ENCODE measurements around the gene LANCL3. TPM values are rescaled to one million over a fixed set of nuclear protein-coding genes. Genes with fewer than 3 reads are reported as not detected.
"Not testable (repeated sequence)": the region's sequence is repeated elsewhere in the genome, so short reads cannot be mapped to it uniquely, and the experiment has no call there.

The LANCL3 gene
- total RNA-seq, 1 experiment from 2014 or later = 2.5 TPM

DNA sequence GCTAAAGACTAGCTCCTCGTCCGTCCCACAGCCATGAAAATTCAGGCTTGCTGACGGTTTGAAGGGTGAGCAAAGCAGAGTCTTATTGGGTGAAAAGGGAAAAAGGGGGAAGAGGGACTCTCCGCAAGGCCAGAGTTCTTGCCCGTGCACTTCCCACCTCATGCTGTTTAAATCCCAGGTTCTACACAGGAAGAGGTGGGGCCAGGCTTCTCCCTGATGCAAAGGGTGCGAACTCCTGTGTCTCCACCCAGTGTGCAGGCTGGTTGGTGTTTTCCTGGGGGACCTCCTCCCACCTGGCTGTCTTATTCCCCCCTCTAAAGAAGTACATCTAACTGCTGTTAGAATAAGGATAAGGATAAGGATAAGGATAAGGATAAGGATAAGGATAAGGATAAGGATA, 18.0 kb upstream of the LANCL3 start:
- H3K36me3 ChIP-seq (ENCODE audit: insufficient read depth, low read length, poor library complexity, severe bottlenecking) = no peaks in the 10 kb centered on the region
- TF ChIP-seq, protein P1, sequence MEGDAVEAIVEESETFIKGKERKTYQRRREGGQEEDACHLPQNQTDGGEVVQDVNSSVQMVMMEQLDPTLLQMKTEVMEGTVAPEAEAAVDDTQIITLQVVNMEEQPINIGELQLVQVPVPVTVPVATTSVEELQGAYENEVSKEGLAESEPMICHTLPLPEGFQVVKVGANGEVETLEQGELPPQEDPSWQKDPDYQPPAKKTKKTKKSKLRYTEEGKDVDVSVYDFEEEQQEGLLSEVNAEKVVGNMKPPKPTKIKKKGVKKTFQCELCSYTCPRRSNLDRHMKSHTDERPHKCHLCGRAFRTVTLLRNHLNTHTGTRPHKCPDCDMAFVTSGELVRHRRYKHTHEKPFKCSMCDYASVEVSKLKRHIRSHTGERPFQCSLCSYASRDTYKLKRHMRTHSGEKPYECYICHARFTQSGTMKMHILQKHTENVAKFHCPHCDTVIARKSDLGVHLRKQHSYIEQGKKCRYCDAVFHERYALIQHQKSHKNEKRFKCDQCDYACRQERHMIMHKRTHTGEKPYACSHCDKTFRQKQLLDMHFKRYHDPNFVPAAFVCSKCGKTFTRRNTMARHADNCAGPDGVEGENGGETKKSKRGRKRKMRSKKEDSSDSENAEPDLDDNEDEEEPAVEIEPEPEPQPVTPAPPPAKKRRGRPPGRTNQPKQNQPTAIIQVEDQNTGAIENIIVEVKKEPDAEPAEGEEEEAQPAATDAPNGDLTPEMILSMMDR (conservative IDR thresholded peaks at IDR 0.05; ENCODE audit: low read depth, low read length) = no peak
- no peak for TF ChIP-seq EZH2 (IDR thresholded peaks at IDR 0.05; ENCODE audit: borderline replicate concordance, low read depth, low read length, poor library complexity, severe bottlenecking)
- no peaks in the 10 kb centered on the region for H3K4me1 ChIP-seq (ENCODE audit: insufficient read depth, low read length, poor library complexity, severe bottlenecking)
- H3K27me3 ChIP-seq (replicated peaks; ENCODE audit: insufficient read depth, low read depth, low read length, poor library complexity) = no peaks in the 10 kb centered on the region
- no peaks in the 10 kb centered on the region for H3K9me3 ChIP-seq (ENCODE audit: low read depth, low read length, poor library complexity, severe bottlenecking)
- BruUV-seq (replicated peaks) = no TSS peak
- ChIA-PET CTCF (no interaction called here), POLR2A (ENCODE audit: low non-redundant PET) (no interaction called here)
- H3K4me3 ChIP-seq (ENCODE audit: low read depth, low read length, poor library complexity, severe bottlenecking) = no peak overlapping the region
- H3K27ac ChIP-seq (ENCODE audit: low read depth, low read length, poor library complexity, severe bottlenecking) = no peak overlapping the region
- intact Hi-C loops (cut with micrococcal nuclease; ENCODE audit: unreplicated experiment) = no loop called here
- no peak for DNase-seq (ENCODE audit: low spot score)

DNA sequence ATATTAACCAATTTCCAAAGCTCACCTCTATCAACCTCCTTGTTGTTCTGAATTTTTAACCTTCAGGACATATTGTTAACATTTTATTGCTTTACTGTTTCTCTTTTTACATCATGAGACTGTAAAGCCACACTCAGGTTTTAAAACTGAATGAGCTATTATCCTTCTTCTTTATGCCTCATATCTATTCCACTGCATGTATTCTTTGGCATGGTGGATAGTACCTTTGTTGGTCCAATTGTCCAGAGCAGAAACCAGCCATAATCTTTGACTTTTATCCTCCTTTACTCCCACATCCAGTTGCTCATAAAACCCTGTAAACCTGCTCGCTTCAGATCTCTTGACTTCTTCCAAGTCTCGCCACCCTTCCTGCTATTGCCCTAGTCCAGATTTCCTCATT, 6.2 kb upstream of the LANCL3 start:
- intact Hi-C loops (cut with micrococcal nuclease; ENCODE audit: unreplicated experiment); BruUV-seq (replicated peaks); H3K27ac ChIP-seq (ENCODE audit: low read depth, low read length, poor library complexity, severe bottlenecking); H3K27me3 ChIP-seq (replicated peaks; ENCODE audit: insufficient read depth, low read depth, low read length, poor library complexity); H3K36me3 ChIP-seq (ENCODE audit: insufficient read depth, low read length, poor library complexity, severe bottlenecking); DNase-seq (ENCODE audit: low spot score); H3K9me3 ChIP-seq (ENCODE audit: low read depth, low read length, poor library complexity, severe bottlenecking); CTCF ChIA-PET; H3K4me1 ChIP-seq (ENCODE audit: insufficient read depth, low read length, poor library complexity, severe bottlenecking); POLR2A ChIA-PET (ENCODE audit: low non-redundant PET); H3K4me3 ChIP-seq (ENCODE audit: low read depth, low read length, poor library complexity, severe bottlenecking): not testable (repeated sequence)

DNA sequence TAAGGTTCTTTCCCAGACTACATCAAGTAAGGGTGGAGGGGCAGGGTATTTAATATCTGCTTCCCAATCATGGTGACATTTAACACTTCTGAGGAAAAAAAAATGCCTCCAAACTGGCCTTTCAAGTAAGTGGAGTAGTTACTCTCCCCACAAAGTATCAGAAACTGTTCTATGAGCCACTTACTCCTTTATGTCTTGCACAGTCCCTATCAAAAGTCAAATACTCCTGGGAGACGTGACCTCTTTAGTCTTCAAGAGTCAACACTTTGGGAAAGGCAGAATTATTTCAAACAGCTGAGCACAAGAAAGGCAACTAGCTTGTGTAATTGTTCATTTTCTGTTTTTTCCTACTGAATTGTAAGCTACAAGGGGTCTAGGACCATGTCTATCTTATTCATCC, 1.1 kb upstream of the LANCL3 start:
- H3K27me3 ChIP-seq (replicated peaks; ENCODE audit: insufficient read depth, low read depth, low read length, poor library complexity); BruUV-seq (replicated peaks); POLR2A ChIA-PET (ENCODE audit: low non-redundant PET); H3K36me3 ChIP-seq (ENCODE audit: insufficient read depth, low read length, poor library complexity, severe bottlenecking); H3K27ac ChIP-seq (ENCODE audit: low read depth, low read length, poor library complexity, severe bottlenecking); intact Hi-C loops (cut with micrococcal nuclease; ENCODE audit: unreplicated experiment); H3K4me3 ChIP-seq (ENCODE audit: low read depth, low read length, poor library complexity, severe bottlenecking); CTCF ChIA-PET; DNase-seq (ENCODE audit: low spot score); H3K9me3 ChIP-seq (ENCODE audit: low read depth, low read length, poor library complexity, severe bottlenecking); H3K4me1 ChIP-seq (ENCODE audit: insufficient read depth, low read length, poor library complexity, severe bottlenecking): not testable (repeated sequence)

DNA sequence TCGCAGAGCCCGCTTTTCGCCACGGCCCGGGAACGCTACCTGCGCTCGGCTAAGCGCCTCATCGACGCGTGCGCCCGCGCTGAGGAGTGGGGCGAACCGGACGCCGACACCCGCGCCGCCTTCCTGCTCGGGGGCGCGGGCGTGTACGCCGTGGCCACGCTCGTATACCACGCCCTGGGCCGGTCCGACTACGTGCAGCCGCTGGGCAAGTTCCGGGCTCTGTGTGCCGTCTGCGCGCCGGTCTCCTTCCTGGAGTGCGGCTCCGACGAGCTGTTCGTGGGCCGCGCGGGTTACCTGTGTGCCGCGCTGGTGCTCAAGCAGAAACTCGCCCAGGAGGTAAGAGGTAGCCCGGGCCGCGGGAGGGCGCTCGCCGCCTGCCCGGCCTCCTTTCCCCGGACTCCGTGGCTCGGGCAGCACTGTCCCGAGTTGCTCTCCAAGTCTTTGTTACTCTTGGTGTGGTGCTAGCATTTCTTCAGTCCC, 687 bp downstream of the LANCL3 start:
- H3K36me3 ChIP-seq (ENCODE audit: insufficient read depth, low read length, poor library complexity, severe bottlenecking); H3K27me3 ChIP-seq (replicated peaks; ENCODE audit: insufficient read depth, low read depth, low read length, poor library complexity); BruUV-seq (replicated peaks); H3K9me3 ChIP-seq (ENCODE audit: low read depth, low read length, poor library complexity, severe bottlenecking); H3K27ac ChIP-seq (ENCODE audit: low read depth, low read length, poor library complexity, severe bottlenecking); intact Hi-C loops (cut with micrococcal nuclease; ENCODE audit: unreplicated experiment); H3K4me1 ChIP-seq (ENCODE audit: insufficient read depth, low read length, poor library complexity, severe bottlenecking); POLR2A ChIA-PET (ENCODE audit: low non-redundant PET): not testable (repeated sequence)
- peak overlapping the region; percentile 41 for H3K4me3 ChIP-seq (ENCODE audit: low read depth, low read length, poor library complexity, severe bottlenecking)
- CTCF ChIA-PET = interaction anchor here (0.6 to 0.7 kb wide), 2 partner anchors 350 to 445 kb away, joined by 3 to 5 read pairs; no protein-coding TSS in a partner anchor
- DNase-seq (ENCODE audit: low spot score) = peak; percentile 39
- TF ChIP-seq, protein P1 (conservative IDR thresholded peaks at IDR 0.05; ENCODE audit: low read depth, low read length) = peak; percentile 42; the same call in 1 of the 2 replicates

DNA sequence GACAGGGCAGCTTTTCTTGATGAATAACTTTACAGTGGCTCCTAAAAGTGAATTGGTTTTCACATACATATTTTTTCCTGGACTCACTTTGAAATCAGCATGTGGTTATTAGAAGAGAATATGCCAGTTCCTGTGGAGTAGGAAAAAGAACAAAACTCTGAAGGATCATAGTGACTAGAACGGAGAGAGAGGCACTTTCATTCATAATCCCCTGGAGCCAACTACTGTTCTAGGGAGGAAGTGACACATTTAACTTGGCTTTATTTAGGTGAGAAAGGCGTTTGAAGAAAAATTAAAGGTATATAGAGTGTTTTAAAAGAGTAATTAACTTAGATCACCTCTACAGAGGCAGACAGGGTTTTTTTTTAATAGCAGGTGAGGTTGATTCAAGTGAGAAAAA, 1.7 kb downstream of the LANCL3 start:
- H3K4me3 ChIP-seq (ENCODE audit: low read depth, low read length, poor library complexity, severe bottlenecking) = peak overlapping the region; percentile 41
- POLR2A ChIA-PET (ENCODE audit: low non-redundant PET); H3K4me1 ChIP-seq (ENCODE audit: insufficient read depth, low read length, poor library complexity, severe bottlenecking); H3K27me3 ChIP-seq (replicated peaks; ENCODE audit: insufficient read depth, low read depth, low read length, poor library complexity); H3K27ac ChIP-seq (ENCODE audit: low read depth, low read length, poor library complexity, severe bottlenecking); H3K9me3 ChIP-seq (ENCODE audit: low read depth, low read length, poor library complexity, severe bottlenecking); H3K36me3 ChIP-seq (ENCODE audit: insufficient read depth, low read length, poor library complexity, severe bottlenecking); intact Hi-C loops (cut with micrococcal nuclease; ENCODE audit: unreplicated experiment); BruUV-seq (replicated peaks): not testable (repeated sequence)
- CTCF ChIA-PET = interaction anchor here (0.6 to 0.7 kb wide), 2 partner anchors 349 to 445 kb away, joined by 3 to 5 read pairs; no protein-coding TSS in a partner anchor
- DNase-seq (ENCODE audit: low spot score) = peak; percentile 52
